OCI-LY3 (cell line): ENCODE data around the gene TTC36.

Experiments
- CTCF ChIP-seq: fragments of 200-600, 300-600 bp; sonication (generic); IDR thresholded peaks from 2 replicates; pipeline ENCODE4 v1.5.1; 2014; ENCODE audit warnings: antibody characterized with exemption, low read length, low read depth
- EZH2phosphoT487 ChIP-seq: fragments of 200-600 bp; shearing (Covaris generic); IDR thresholded peaks from 2 replicates; pipeline ENCODE4 v1.6.1; 2018; ENCODE audit warnings: antibody characterized with exemption, mixed run types, low read depth

GRCh38 chr11:118528511-118528910 lies 1.2 kb downstream of the TTC36 start:
- TF ChIP-seq CTCF: no peak
- TF ChIP-seq EZH2phosphoT487: no peak
